ENCODE data around the gene FOLR1.
A peak's percentile ranks its signal among the peaks of the same experiment; 100 is the strongest.
"Not testable (repeated sequence)": the region's sequence is repeated elsewhere in the genome, so short reads cannot be mapped to it uniquely, and the experiment has no call there.

FOLR1 gene

DNA sequence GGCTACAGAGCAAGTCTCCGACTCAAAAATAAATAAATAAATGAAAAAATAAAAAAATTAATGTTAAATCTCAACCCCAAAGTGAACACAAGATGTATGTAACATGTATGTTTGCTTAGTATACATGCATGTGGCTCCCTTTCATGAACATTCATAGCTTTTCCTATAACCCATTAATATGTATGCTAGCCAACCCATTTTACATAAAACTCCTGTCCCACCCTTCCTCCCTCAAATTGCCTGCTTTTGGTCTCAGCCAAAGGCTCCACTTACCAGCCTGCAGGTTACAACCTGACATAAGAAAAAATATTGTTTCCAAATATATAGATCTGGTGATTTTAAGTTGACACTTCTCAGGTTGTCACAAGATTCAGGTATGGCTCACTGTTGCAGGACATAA, 3.7 kb upstream of the FOLR1 start:
- no peak for DNase-seq

DNA sequence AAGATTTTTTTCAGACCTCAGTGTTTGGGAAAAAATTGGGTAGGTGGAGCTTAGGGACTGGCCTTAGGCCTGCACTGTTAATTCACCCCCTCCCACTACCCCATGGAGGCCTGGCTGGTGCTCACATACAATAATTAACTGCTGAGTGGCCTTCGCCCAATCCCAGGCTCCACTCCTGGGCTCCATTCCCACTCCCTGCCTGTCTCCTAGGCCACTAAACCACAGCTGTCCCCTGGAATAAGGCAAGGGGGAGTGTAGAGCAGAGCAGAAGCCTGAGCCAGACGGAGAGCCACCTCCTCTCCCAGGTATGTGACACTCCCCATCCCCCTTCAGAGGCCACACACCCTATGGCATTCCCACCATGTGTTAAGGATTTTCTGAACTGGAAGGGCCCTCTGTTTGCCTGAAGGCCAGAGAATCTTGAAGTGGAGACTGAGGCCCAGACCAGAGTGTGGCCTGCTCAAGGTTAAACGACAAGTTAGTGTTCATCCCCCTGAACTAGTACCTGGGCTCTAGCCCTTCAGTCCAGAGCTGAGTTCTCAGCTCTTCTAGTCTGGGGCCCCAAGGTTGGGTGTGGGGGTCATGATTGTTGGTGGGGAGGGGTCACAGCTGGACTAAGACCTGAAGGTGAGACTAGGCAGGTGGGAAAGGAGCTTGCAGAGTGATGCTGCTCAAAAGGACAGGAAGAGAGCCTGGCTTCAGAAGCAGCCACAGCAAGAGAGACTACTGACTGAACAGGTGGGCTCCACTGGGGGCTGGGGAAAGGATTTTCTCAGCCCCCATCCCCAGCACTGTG, 2.3 kb upstream of the FOLR1 start:
- DNase-seq = no peak

DNA sequence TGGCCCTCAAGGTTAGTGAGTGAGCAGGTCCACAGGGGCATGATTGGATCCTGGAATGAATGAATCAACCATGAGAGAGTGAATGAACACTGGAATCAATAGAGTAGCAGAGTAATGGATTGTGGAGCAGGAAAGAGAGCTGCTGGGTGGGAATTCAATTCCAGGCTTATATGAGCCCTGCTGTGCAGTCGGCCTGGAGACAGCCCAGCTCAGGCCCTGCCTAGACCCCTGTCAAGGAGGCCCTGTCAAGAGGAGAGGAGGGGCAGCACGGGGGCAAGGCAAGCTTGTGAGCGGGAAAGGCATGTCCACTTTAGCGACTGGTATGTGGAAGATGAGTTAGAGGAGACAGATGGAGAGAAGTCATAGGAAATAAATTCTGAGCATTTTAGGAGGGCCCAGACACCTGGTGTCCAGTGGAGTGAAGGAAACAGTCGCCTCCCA, 1.3 kb upstream of the FOLR1 start:
- DNase-seq = no peak

DNA sequence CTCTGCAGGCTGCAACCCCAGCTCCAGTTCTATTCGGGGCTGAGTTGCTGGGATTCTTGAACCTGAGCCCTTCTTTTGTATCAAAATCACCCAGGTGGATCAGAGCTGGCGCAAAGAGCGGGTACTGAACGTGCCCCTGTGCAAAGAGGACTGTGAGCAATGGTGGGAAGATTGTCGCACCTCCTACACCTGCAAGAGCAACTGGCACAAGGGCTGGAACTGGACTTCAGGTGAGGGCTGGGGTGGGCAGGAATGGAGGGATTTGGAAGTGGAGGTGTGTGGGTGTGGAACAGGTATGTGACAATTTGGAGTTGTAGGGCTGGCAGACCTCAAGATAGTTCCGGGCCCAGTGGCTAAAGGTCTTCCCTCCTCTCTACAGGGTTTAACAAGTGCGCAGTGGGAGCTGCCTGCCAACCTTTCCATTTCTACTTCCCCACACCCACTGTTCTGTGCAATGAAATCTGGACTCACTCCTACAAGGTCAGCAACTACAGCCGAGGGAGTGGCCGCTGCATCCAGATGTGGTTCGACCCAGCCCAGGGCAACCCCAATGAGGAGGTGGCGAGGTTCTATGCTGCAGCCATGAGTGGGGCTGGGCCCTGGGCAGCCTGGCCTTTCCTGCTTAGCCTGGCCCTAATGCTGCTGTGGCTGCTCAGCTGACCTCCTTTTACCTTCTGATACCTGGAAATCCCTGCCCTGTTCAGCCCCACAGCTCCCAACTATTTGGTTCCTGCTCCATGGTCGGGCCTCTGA, 3.8 kb downstream of the FOLR1 start:
- DNase-seq = no peak

DNA sequence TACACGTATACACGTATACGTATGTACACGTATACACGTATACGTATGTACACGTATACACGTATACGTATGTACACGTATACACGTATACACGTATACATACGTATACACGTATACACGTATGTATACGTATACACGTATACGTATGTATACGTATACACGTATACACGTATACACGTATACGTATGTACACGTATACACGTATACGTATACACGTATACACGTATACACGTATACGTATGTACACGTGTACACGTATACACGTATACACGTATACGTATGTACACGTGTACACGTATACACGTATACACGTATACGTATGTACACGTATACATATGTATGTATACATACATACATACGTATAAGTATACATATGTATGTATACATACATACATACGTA, 9.5 kb downstream of the FOLR1 start:
- not testable (repeated sequence) for DNase-seq

DNA sequence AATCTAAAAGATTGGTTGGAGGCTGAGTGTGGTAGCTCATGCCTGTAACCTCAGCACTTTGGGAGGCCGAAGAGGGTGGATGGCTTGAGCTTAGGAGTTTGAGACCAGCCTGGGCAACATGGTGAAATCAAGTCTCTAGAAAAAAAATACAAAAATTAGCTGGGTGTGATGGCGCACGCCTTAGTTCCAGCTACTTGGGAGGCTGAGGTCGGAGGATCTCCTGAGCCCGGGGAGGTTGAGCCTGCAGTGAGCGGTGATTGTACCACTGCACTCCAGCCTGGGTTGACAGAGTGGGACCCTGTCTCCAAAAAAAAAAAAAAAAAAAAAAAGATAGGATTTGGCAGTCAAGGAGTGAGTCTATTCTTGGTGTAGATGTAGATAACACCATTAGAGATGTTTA, 10.6 kb downstream of the FOLR1 start:
- DNase-seq = no peak

DNA sequence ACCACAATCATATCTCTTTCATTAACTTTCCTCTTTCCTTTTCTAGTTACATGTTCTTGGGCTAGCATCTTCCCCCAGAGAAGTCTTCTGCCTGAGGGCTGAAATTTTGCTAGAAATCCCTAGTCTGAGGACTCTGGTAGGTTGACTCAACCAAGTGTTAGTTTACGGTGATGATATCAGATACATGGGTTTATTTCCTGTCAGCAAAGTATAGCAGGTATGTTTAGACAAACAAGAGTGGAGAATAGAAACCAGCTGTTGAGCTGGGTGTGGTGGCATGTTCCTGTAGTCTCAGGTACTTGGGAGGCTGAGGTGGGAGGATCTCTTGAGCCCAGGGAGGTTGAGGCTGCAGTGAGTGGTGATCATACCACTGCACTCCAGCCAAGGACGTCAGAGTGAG, 11.2 kb downstream of the FOLR1 start:
- DNase-seq = no peak

DNA sequence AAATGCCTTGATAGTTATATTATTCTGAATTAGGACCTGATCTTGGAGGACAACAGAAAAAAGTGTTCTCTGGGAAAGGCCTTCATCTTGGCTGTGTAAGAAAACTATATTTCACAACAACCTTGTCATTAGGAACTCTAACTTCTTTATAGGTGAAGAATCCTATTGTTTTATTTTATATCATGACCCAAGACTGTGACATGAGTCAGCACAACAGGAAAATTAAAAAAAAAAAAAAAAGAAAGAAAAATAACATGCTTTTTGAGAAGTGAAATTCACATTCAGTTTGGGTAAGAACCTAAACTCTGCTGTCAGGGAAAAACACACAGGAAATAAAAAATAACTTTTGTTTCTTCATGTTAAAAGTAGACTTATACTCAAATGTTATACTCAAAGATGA, 12.9 kb downstream of the FOLR1 start:
- DNase-seq = no peak

DNA sequence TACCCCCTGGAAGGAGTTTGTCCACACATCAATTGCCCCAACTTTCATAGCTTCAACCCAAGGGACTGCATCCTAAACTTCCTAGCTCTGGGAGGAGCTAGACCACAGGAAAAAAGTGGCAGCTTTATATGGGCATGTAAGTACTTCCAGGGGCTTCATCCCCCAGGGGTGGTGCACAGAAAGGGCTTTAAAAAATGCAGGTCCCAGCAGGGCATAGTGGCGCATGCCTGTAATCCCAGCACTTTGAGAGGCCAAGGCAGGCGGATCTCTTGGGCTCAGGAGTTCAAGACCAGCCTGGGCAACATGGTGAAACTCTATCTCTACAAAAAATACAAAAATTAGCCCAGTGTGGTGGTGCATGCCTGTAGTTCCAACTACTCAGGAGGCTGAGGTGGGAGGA, 14.9 kb downstream of the FOLR1 start:
- DNase-seq = not testable (repeated sequence)

DNA sequence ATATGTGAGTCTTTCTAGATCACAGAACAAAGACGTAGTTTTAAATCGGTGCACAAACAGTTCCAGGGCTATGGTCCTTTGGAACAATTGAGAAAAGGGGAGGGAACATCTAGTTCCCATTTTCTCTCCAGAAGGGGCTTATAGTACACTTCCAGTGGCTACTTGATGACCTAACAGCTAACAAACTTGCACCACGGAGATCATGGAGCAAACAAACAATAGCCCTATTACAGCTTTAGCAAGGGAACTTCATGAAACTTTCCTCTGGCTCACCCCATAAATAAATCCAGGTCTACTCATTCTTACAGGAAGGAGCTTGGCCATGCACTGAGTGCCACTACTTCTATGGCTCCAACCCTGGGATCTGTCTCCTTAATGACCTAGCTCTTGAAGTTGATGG, 16.3 kb downstream of the FOLR1 start:
- no peak for DNase-seq

DNA sequence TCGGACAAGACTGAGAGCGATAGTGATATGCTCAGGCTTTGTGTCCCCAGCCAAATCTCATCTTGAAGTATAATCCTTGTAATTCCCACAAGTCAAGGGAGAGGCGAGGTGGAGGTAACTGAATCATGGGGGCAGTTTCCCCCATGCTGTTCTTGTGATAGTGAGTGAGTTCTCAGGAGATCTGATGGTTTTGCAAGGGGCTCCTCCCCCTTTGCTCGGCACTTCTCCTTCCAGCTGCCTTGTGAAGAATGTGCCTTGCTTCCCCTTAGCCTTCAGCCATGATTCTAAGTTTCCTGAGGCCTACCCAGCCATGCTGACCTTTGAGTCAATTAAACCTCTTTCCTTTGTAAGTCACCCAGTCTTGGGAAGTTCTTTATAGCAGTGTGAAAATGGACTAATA, 17.2 kb downstream of the FOLR1 start:
- no peak for DNase-seq

DNA sequence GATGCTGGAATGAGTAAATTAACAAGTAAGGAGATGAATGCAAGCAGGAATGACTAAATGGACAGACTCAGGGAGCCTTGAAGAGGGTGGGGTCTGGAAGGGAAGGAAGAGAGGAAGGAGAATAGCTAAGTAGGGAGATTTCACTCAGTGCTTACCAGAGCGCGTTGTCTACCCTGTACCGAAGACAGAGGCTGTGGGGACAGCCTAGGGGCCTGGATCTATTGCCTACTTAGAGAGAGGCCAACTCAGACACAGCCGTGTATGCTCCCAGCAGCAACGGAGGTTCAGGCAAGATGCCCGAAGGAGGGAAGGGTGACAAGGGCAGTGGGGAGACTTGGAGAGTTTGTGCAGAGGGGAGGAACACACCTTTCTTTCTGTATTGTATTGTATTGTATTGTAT, 24.7 kb downstream of the FOLR1 start, which contains the start of gene FOLR2:
TSS of gene FOLR2 (plus strand) at position 157 of the 400 bp plus-strand sequence. CDS start 1,791 bp downstream, outside the sequence.
- DNase-seq = no peak

DNA sequence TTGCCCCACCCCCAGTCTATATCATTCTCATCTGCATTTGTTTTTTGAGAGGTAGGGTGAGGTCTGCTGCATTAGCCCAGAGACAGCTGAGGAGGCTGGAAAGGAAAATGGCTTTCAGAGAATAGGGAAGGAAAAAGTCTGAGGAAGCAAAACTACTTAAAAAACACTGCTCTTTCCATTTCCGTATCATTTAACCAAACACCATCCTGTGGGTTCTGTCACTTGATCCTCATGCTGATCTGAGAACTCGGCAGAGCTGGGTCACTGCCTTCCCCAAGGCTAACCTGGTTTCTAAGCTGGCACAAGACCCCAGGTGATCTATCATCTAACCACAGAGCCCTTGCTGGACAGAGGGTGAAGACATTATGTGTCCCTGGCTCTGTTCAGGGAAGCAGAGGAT, 25.9 kb downstream of the FOLR1 start:
- DNase-seq = no peak

DNA sequence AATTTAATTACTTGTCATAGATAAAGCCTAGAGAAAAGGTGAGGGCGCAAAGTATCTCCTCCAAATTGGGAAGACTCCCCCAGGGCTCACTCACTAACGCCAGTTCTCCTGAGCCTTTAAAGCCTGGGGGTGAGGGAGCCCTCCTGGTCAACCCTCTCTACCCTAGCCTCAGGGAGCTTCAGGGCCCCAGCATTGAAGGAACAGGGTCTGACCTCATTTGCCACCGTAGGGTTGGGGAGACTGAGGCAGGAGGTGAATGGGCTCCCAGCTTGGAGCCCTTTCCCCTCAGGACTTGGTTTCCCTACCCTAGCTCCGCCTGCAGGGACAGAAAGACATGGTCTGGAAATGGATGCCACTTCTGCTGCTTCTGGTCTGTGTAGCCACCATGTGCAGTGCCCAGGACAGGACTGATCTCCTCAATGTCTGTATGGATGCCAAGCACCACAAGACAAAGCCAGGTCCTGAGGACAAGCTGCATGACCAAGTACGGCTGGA, 26.4 kb downstream of the FOLR1 start:
- no peak for DNase-seq

DNA sequence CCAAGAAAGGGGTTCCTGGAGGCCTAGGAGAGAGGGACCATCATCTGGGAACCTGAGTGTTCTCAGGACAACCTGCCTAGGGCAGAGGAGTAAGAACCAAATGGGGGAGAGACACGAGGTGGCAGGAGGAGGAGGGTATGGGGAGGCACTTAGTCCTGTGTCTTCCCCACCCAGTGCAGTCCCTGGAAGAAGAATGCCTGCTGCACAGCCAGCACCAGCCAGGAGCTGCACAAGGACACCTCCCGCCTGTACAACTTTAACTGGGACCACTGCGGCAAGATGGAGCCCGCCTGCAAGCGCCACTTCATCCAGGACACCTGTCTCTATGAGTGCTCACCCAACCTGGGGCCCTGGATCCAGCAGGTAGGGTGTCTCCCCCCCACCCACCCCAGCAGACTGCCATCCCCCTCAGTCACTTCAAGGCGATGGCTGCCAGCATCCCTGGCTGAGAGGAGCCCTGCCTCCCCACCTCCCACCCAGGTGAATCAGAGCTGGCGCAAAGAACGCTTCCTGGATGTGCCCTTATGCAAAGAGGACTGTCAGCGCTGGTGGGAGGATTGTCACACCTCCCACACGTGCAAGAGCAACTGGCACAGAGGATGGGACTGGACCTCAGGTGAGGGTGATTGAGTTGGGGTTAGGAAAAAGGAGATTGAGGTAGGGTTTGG, 28.9 kb downstream of the FOLR1 start:
- DNase-seq = no peak

DNA sequence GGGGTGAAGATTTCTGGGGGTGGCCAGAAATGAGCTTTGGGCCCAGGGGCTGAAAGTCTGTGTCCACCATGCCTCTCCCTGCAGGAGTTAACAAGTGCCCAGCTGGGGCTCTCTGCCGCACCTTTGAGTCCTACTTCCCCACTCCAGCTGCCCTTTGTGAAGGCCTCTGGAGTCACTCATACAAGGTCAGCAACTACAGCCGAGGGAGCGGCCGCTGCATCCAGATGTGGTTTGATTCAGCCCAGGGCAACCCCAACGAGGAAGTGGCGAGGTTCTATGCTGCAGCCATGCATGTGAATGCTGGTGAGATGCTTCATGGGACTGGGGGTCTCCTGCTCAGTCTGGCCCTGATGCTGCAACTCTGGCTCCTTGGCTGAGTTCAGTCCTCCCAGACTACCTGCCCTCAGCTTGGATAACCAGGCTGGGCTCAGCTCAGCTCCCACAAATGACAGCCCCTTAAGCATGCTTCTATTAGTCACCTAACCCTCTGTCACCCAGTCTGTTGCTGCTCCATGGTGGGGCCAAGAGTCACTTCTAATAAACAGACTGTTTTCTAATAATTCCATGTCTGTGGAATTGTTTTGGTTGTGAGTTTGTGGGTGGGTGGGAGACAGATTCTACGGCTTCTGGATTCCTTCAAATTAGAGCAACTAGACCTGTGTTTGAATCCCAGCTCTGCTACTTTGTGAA, 29.6 kb downstream of the FOLR1 start:
- DNase-seq = no peak

DNA sequence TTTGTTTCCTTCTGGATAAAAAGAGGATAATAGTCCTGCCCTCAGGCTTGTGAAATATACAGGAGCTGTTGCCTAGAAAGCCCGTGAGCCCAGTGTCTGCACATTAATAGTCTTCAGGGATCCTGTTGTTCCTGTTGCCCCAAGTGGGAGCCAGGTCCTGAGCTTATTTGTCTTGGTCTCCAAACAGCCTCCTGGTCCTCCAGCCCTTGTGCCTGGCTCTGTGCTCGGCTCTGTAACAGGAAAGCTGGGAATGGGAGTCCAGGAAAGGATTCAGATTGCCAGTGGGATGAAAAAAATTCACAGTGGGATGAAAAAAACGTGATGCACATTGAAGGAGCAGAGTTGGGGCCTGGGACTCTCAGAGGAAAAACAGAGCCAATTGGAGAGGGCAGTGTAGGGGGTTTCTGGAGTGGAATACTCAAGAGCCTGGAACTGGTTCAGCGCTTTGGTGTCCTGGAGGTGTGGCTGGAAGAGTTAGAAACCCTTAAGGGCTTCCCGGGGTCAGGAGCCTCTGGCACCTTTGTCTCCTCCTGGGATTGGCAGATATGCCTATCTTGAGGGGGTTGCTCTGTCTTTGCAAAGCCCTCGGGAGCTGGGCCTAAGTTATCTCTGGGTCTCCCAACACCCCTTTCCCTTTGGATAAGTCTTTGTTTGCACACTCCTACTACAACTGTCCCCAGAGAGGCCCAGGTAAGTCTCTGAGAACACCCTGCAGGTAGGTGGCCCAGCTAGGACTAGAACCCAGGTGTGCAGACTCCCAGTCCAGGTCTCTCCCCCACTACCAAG, 30.4 kb downstream of the FOLR1 start:
- DNase-seq = no peak

DNA sequence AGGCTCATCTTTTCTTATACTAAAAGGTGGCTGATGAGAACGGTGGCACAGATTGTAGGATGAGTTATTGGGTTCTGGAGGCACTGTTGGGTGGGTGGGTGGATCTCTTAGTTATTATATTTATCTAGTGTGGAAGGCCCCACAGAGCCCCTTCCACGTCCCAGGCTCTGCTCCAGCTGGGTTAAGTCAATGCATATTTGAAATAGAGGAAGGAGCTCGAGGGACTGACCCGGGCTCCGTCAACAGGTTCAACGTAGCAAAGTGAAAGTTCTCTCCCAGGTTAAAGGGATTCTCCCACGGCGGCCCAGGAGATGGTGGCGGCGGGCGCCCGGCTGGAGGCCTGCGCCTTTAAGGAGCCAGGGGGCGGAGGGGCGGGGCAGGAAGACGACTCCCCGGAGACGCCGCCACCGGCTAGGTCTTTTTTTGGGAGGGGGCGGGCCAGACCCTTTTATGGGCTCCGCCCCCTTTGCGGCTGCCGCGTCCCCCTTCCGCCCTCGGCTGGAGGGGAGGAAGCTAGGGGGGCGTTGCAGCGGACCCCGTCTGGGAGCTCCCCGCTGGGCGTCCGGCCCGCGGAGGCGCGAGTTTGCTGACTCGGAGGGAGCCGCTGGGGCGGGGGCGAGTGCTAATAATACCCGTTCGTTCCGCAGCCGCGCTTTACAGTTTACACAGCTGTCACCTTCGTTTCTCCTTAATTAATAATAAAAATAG, 31.1 kb downstream of the FOLR1 start:
- peak; percentile 60 for DNase-seq

DNA sequence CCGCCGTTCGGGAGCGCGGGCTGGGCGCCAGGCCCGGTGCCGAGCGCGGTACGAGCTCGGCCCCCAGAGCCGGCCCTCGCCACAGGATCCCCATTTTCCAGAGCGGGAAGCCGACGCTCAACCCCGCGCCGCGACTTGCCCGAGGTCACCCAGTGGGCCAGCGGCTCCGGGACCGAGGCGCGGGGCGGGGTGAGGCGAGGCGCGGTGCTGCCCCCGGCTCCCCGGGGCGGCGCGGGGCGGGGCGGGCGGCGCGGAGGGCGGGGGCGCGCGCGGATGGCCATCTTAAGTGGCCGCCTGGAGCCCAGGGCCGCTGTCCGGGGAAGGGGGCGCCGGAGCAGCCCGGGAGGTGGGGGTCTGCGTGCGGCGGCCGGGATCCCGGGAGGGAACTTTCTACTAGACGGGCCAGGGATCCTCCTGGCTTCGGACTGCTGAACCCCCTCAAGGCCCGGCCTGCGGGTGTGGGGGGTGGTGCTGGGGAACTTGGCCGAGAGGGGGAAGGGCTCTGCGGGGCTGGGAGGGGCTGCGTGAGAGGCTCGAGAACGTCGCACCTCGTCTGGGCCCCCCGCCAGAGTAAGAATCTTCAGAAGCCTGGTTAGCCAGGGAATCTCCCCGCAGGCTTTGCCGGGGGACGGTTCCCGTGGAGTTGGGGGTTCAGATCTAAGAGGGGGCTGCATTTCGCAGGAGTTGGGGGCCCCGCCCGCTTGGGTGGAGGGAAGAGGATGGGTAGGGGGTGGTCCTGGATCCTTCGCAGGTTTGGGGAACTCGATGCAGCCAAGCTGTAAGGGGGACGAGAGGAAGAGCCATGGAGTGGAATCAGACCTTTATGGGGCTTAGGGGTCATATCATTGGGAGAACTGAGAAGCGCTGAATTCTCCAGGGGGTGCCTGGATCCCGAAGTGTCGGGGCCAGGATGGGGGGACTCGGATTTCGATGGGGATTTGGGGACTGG, 31.9 kb downstream of the FOLR1 start:
- DNase-seq = no peak

Measured in GOT3 (cell line).